Measurements from ENCODE around the gene RNF32. TPM values are rescaled to one million over a fixed set of nuclear protein-coding genes. Genes with fewer than 3 reads are reported as not detected.

Gene RNF32
- total RNA-seq, 1 donor from 2014 or later, result 1.0 TPM

DNA sequence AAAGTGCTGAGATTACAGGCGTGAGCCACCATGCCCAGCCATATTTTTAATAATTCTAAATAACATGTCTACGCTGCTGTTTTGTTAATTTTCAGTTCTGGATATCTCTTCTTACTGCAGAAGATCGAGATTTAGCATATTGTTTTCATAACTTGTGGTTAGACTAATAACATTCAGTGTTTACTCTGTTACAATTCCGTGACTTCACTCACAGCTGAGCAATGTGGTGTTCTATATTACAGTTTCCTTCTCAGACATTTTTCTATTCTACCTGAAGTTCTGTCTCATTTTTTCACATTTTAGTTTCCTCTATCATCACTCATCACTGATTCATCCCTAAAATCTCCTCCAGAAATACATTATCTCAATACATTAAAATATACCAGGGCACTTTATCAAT lies 10.9 kb downstream of the RNF32 start:
- intact Hi-C loops (cut with micrococcal nuclease), result no loop called here
- DNase-seq (no peak), ATAC-seq (ENCODE audit: low read depth) (no peak)
- Mint-ChIP-seq H3K36me3 (ENCODE audit: low read depth) (no peaks in the 10 kb centered on the region), H3K27ac (no peak overlapping the region), H3K27me3 (peaks cover 22% of the 10 kb centered on the region), H3K4me1 (no peaks in the 10 kb centered on the region), H3K9me3 (no peaks in the 10 kb centered on the region), H3K4me3 (no peak overlapping the region)
- ChIA-PET POLR2A (no interaction called here), CTCF (no interaction called here)
- TF ChIP-seq, protein P1, sequence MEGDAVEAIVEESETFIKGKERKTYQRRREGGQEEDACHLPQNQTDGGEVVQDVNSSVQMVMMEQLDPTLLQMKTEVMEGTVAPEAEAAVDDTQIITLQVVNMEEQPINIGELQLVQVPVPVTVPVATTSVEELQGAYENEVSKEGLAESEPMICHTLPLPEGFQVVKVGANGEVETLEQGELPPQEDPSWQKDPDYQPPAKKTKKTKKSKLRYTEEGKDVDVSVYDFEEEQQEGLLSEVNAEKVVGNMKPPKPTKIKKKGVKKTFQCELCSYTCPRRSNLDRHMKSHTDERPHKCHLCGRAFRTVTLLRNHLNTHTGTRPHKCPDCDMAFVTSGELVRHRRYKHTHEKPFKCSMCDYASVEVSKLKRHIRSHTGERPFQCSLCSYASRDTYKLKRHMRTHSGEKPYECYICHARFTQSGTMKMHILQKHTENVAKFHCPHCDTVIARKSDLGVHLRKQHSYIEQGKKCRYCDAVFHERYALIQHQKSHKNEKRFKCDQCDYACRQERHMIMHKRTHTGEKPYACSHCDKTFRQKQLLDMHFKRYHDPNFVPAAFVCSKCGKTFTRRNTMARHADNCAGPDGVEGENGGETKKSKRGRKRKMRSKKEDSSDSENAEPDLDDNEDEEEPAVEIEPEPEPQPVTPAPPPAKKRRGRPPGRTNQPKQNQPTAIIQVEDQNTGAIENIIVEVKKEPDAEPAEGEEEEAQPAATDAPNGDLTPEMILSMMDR (IDR thresholded peaks at IDR 0.05), result no peak

DNA sequence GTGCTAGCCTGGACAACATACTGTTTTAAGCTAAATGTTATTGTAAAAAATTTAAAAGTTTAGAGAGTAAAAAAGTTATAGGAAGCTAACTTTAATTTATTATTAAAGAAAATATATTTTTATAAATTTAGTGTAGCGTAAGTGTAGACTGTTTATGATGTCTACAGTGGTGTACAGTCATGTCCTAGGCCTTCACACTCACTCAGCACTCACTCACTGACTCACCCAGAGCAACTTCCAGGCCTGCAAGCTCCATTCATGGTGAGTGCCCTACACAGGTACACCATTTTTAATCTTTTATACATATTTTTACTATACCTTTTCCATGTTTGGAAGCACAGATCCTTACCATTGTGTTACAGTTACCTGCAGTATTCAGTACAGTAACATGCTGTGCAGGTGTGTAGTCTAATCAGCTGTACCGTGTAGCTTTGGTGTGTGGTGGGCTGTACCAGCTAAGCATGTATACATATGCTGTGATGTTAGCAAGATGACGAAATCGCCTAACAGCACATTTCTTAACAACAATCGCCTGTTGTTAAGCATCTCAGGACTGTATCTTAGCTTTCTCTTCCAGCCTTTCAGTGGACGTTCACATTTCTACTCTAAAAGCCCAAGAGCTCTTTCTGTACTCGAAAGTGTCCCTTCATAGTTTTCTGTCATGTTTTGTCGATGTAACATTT lies 12.5 kb downstream of the RNF32 start:
- H3K27ac Mint-ChIP-seq, result no peak overlapping the region
- DNase-seq, result no peak
- intact Hi-C loops (cut with micrococcal nuclease), result no loop called here
- no peaks in the 10 kb centered on the region for H3K9me3 Mint-ChIP-seq
- ChIA-PET POLR2A (no interaction called here), CTCF (no interaction called here)
- peaks cover 25% of the 10 kb centered on the region for H3K27me3 Mint-ChIP-seq
- no peaks in the 10 kb centered on the region for H3K4me1 Mint-ChIP-seq
- no peak for ATAC-seq (ENCODE audit: low read depth)
- no peak overlapping the region for H3K4me3 Mint-ChIP-seq
- TF ChIP-seq, protein P1 (IDR thresholded peaks at IDR 0.05), result no peak
- no peaks in the 10 kb centered on the region for H3K36me3 Mint-ChIP-seq (ENCODE audit: low read depth)

GRCh38 chr7:156654511-156655234 lies 14.1 kb downstream of the RNF32 start:
- ATAC-seq (ENCODE audit: low read depth), result no peak
- Mint-ChIP-seq H3K27me3 (peaks cover 17% of the 10 kb centered on the region), H3K4me3 (no peak overlapping the region), H3K36me3 (ENCODE audit: low read depth) (no peaks in the 10 kb centered on the region), H3K9me3 (no peaks in the 10 kb centered on the region), H3K27ac (no peak overlapping the region), H3K4me1 (no peaks in the 10 kb centered on the region)
- intact Hi-C loops (cut with micrococcal nuclease), result no loop called here
- TF ChIP-seq, protein P1 (IDR thresholded peaks at IDR 0.05), result no peak
- POLR2A ChIA-PET, result no interaction called here
- CTCF ChIA-PET, result no interaction called here
- DNase-seq, result no peak

GRCh38 chr7:156655251-156655650 lies 14.7 kb downstream of the RNF32 start:
- H3K4me1 Mint-ChIP-seq, result no peaks in the 10 kb centered on the region
- H3K27ac Mint-ChIP-seq, result no peak overlapping the region
- DNase-seq (no peak), ATAC-seq (ENCODE audit: low read depth) (no peak)
- CTCF ChIA-PET, result no interaction called here
- intact Hi-C loops (cut with micrococcal nuclease), result no loop called here
- H3K27me3 Mint-ChIP-seq, result peaks cover 11% of the 10 kb centered on the region
- H3K4me3 Mint-ChIP-seq, result no peak overlapping the region
- H3K36me3 Mint-ChIP-seq (ENCODE audit: low read depth), result no peaks in the 10 kb centered on the region
- no peaks in the 10 kb centered on the region for H3K9me3 Mint-ChIP-seq
- TF ChIP-seq, protein P1 (IDR thresholded peaks at IDR 0.05), result no peak
- POLR2A ChIA-PET, result no interaction called here

DNA sequence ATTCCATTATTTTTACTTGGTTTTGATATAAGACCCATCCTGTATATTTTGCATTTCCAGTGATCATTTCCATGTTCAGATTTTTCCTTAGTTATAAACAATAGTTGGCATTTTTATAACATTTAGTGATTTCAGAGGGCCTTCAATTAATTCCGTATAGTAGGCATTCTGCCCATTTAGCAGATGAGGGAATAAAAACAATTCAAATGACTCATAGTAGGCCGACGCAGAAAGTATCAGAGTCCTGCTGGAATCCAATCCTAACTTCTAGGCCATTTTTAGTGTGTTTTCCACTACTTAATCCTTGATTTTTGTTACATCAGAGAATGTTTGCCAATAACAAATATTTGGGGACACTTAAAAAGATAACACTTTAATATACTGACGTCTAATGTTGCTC lies 15.4 kb downstream of the RNF32 start:
- ATAC-seq (ENCODE audit: low read depth) (no peak), DNase-seq (no peak)
- Mint-ChIP-seq H3K9me3 (no peaks in the 10 kb centered on the region), H3K27me3 (peaks cover 6% of the 10 kb centered on the region), H3K36me3 (ENCODE audit: low read depth) (no peaks in the 10 kb centered on the region), H3K27ac (no peak overlapping the region), H3K4me3 (no peak overlapping the region), H3K4me1 (no peaks in the 10 kb centered on the region)
- CTCF ChIA-PET, result no interaction called here
- intact Hi-C loops (cut with micrococcal nuclease), result no loop called here
- POLR2A ChIA-PET, result no interaction called here
- TF ChIP-seq, protein P1 (IDR thresholded peaks at IDR 0.05), result no peak
